ENCODE measurements around the gene TEAD4.

TEAD4 gene

DNA sequence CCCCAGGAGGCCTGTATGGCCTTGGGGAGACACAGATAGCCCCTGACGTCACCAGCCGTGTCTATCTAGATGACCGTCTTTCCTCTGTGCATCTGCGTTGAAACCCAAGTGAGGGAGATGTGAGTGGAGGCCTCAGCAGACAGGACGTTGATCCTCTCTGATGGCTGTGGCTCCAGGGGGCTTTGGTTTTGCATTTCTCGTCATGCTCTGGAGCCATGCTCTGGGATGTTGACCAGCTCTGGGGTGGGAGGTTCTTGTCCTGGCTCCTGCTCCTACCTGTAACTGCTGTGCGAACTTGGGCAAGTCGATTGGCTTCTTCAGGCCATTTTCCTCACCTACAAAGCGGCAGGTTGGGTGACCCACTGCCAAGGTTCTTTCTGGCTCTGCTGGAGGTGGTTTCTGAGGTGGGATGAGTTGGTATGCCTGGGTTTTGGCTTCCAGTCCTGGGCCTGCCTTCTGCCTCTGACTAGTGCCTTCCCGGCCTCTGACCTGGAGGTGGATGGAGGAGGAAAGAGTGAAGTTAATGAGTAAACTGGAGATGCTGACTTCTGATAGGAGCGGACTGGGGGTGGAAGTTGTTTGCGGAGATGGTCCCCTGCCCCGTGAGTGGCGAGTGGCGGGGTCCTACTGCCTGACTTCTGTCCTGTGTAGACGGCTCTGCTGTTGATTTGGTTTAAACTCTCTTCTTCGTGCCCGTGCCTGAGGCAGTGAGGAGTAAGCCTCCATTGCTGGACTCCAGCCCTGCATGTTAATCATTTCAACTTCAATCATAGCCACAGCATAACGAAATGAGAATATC is 126.3 kb downstream of the TEAD4 start:
- DNase-seq, result no peak

GRCh38 chr12:3086211-3086610 is 127.0 kb downstream of the TEAD4 start:
- no peak for DNase-seq

DNA sequence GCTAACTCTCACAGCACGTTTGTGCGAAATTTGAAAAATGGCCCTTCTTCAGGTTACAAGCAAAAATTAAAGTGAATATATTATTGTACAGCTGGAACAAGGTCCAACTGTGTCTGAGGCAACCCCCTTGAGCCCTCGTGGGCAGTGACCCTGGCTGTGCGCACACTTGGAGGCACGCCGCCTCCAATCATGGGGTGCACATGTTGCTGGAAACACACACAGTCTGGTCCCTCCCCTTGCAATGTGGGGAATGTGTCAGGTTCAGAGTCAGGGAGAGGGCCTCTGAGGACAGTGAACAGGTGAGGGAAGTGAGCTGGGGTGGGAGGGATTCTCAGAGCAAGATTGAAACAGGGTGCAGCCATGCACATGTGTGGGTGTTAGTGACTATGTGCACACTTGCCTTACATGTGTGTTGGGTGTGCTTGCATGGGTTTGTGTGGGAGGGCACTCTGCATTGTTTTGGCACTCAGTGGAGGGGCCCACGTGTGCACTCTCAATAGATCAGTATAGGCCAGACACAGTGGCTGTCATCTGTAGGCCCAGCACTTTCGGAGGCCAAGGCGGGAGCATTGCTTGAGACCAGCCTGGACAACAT is 127.6 kb downstream of the TEAD4 start:
- DNase-seq, result no peak

DNA sequence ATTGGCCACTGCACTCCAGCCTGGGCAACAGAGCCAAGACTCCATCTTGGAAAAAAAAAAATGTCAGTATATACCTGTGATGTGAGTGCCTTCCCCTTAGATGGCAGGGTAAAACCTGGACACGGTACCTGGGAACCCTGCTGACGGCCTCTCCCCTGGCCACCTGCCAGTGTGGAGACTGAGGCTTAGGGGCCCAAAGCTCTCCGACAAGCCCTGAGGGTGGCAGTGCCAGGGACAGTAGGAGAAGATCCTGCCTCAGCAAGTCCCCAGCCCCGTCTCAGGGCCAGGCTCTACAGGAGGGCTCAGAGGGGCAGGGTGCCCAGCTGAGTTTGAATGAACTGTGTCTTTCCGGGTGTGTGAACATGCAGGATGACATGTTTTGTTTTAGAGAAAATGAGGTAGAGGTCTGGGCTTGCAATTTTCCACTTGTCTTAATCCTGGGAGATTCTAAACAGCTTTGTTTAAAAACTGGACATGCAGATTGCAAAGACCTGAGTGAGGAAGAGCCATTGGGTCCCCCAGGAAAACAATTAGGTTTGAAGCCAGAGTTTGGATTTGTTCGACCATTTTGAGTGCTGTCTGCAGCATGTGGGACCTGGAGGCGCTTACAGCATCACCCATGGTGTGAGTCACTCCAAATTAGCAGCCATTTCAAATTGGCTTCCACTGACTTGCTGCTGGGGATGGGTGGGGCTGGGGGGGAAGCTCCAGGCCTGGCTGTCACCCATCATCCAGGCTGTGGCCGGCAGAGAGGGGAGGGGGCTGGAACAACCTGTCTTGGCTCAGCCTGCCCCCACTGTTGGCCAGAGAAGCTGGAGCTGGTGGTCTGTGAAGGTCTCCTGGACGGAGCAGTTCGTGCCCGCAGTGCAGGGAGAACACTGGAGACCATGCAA is 128.8 kb downstream of the TEAD4 start:
- DNase-seq, result no peak

GRCh38 chr12:3089588-3089987 is 130.4 kb downstream of the TEAD4 start:
- DNase-seq, result no peak
